ENCODE results near the gene RAB11FIP2.

RAB11FIP2 gene

GRCh38 chr10:117967149-117967650, 79.5 kb downstream of the RAB11FIP2 start:
- POLR2A ChIA-PET = no interaction called here
- no peaks in the 10 kb centered on the region for H3K9me3 ChIP-seq (ENCODE audit: control insufficient read depth, insufficient read depth, low read depth, low read length)
- peaks cover 2% of the 10 kb centered on the region; the same call in 1 of the 2 replicates for H3K4me1 ChIP-seq (ENCODE audit: control insufficient read depth, insufficient read depth, low read length)
- CTCF ChIA-PET = no interaction called here
- no peaks in the 10 kb centered on the region for H3K36me3 ChIP-seq (ENCODE audit: control insufficient read depth in 2 of 2, insufficient read depth in 1 of 2, low read length in 2 of 2)
- H3K4me3 ChIP-seq (ENCODE audit: low read depth, low read length) = no peak overlapping the region
- H3K27ac ChIP-seq (ENCODE audit: extremely low read depth, low read depth, low read length) = no peak overlapping the region
- peak; percentile 43 for TF ChIP-seq PRDM6 (tag by site-specific recombination; IDR thresholded peaks at IDR 0.05)
- no peak for TF ChIP-seq ZNF571 (tag by site-specific recombination; IDR thresholded peaks at IDR 0.05)
- TF ChIP-seq OSR2 (tag by site-specific recombination; IDR thresholded peaks at IDR 0.05) = peak; percentile 37; the same call in 1 of the 2 replicates
- TF ChIP-seq ZBTB20 (tag by site-specific recombination; IDR thresholded peaks at IDR 0.05) = no peak
- TF ChIP-seq ZNF48 (tag by site-specific recombination; IDR thresholded peaks at IDR 0.05) = no peak
- no peak for TF ChIP-seq CTCF (tag by site-specific recombination; IDR thresholded peaks at IDR 0.05)
- no peak for TF ChIP-seq ZBTB6 (tag by site-specific recombination; IDR thresholded peaks at IDR 0.05)
- TF ChIP-seq ZNF645 (tag by site-specific recombination; IDR thresholded peaks at IDR 0.05) = no peak
- no peak for TF ChIP-seq ZBTB11 (tag by site-specific recombination; conservative IDR thresholded peaks at IDR 0.05; ENCODE audit: low read depth)
- TF ChIP-seq FEZF1 (tag by site-specific recombination; IDR thresholded peaks at IDR 0.05) = peak; percentile 38; the same call in 1 of the 2 replicates
- 0 out of 2 replicates have a peak, but pooled peaks have one; percentile 43 for TF ChIP-seq ATF2 (tag by site-specific recombination; IDR thresholded peaks at IDR 0.05; ENCODE audit: low read depth)
- TF ChIP-seq ZNF670 (tag by site-specific recombination; IDR thresholded peaks at IDR 0.05; ENCODE audit: low read depth) = no peak
- TF ChIP-seq ZNF518A (tag by site-specific recombination; conservative IDR thresholded peaks at IDR 0.05; ENCODE audit: low read depth) = no peak
- no peak for TF ChIP-seq ZNF449 (tag by site-specific recombination; IDR thresholded peaks at IDR 0.05)
- no peak for TF ChIP-seq ZNF623 (tag by site-specific recombination; IDR thresholded peaks at IDR 0.05)
- TF ChIP-seq SP3 (tag by site-specific recombination; IDR thresholded peaks at IDR 0.05) = no peak
- TF ChIP-seq KLF17 (tag by site-specific recombination; IDR thresholded peaks at IDR 0.05) = no peak
- TF ChIP-seq KLF16 (tag by site-specific recombination; IDR thresholded peaks at IDR 0.05) = 0 out of 2 replicates have a peak, but pooled peaks have one; percentile 27
